HEK293 (cell line): Measurements from ENCODE around the gene MAK.

Source experiments
- CTCF ChIA-PET: fragments of 350-600 bp; formaldehyde crosslinking; extraction: SDS; loops from one replicate; lab custom pipeline; 2021; ENCODE audit warnings: antibody characterized with exemption; lab: Yijun Ruan, JAX
- POLR2A ChIA-PET: fragments of 300-600 bp; formaldehyde crosslinking; extraction: SDS; loops from one replicate; lab custom pipeline; 2020; ENCODE audit warnings: antibody characterized with exemption, inconsistent platforms; lab: Yijun Ruan, JAX
- H3K27ac ChIP-seq: fragments of 200-500 bp; sonication (Bioruptor generic); 2 replicates; pipeline ENCODE4 v1.5.1; 2014; ENCODE audit warnings: low read depth, low read length, control low read depth, inconsistent platforms; ENCODE audit errors: extremely low read depth
- H3K36me3 ChIP-seq, 2 experiments: fragments of 200-500 bp in 1 of 2; sonication (Bioruptor generic) in 1 of 2; 1 replicate in 1 of 2; 2 replicates in 1 of 2; pipeline ENCODE4 v1.5.1; 2014 to 2017; ENCODE audit warnings: inconsistent platforms in 2 of 2, low read length in 2 of 2; ENCODE audit not compliant: control insufficient read depth in 2 of 2, insufficient read depth in 1 of 2
- H3K4me1 ChIP-seq: fragments of 200-500 bp; sonication (Bioruptor generic); 2 replicates; pipeline ENCODE4 v1.5.1; 2014; ENCODE audit warnings: mild to moderate bottlenecking, low read length, inconsistent platforms; ENCODE audit not compliant: control insufficient read depth, insufficient read depth
- H3K4me3 ChIP-seq: 2 replicates; pipeline ENCODE4 v1.5.1; 2011; ENCODE audit warnings: low read depth, mild to moderate bottlenecking, control low read depth, low read length, moderate library complexity
- H3K9me3 ChIP-seq: fragments of 200-500 bp; sonication (Bioruptor generic); 2 replicates; pipeline ENCODE4 v1.5.1; 2014; ENCODE audit warnings: low read depth, low read length, inconsistent platforms; ENCODE audit not compliant: control insufficient read depth, insufficient read depth
- BCL11A ChIP-seq: fragments of 450-650 bp; formaldehyde crosslinking; IDR thresholded peaks from 2 replicates; pipeline ENCODE4 v1.5.1; 2016; ENCODE audit warnings: low read depth, missing biosample characterization, missing genetic modification characterization
- EGR2 ChIP-seq: fragments of 450-650 bp; formaldehyde crosslinking; IDR thresholded peaks from 2 replicates; pipeline ENCODE4 v1.5.1; 2016; ENCODE audit warnings: low read depth, missing biosample characterization, missing genetic modification characterization
- HOXD13 ChIP-seq: sonication (generic); formaldehyde crosslinking; IDR thresholded peaks from 2 replicates; pipeline ENCODE4 v1.8.0; 2022; ENCODE audit warnings: missing genetic modification reagents, borderline replicate concordance
- IKZF3 ChIP-seq: fragments of 450-650 bp; IDR thresholded peaks from 2 replicates; pipeline ENCODE4 v1.5.0; 2018; ENCODE audit warnings: missing biosample characterization, mild to moderate bottlenecking, missing genetic modification characterization, moderate library complexity
- MZF1 ChIP-seq: fragments of 450-650 bp; formaldehyde crosslinking; IDR thresholded peaks from 2 replicates; pipeline ENCODE4 v1.5.1; 2017; ENCODE audit warnings: missing biosample characterization, missing genetic modification characterization, borderline replicate concordance
- SETDB1 ChIP-seq: IDR thresholded peaks from one replicate; pipeline ENCODE4 v1.6.1; 2017; ENCODE audit warnings: mild to moderate bottlenecking, low read length, moderate library complexity, mixed read lengths; ENCODE audit not compliant: insufficient read length
- SP2 ChIP-seq: fragments of 450-650 bp; formaldehyde crosslinking; IDR thresholded peaks from 2 replicates; pipeline ENCODE4 v1.5.1; 2016; ENCODE audit warnings: missing biosample characterization, missing genetic modification characterization
- ZBTB20 ChIP-seq: fragments of 450-650 bp; formaldehyde crosslinking; IDR thresholded peaks from 2 replicates; pipeline ENCODE4 v1.5.1; 2016; ENCODE audit warnings: missing biosample characterization, missing genetic modification characterization
- ZBTB8A ChIP-seq: fragments of 450-650 bp; formaldehyde crosslinking; IDR thresholded peaks from 2 replicates; pipeline ENCODE4 v1.5.1; 2016; ENCODE audit warnings: missing biosample characterization, missing genetic modification characterization
- ZIC2 ChIP-seq: fragments of 450-650 bp; formaldehyde crosslinking; IDR thresholded peaks from 2 replicates; pipeline ENCODE4 v1.5.1; 2016; ENCODE audit warnings: missing biosample characterization, missing genetic modification characterization
- ZNF133 ChIP-seq: fragments of 450-650 bp; formaldehyde crosslinking; IDR thresholded peaks from 2 replicates; pipeline ENCODE4 v1.5.1; 2016; ENCODE audit warnings: missing biosample characterization, missing genetic modification characterization
- ZNF157 ChIP-seq: fragments of 450-650 bp; formaldehyde crosslinking; IDR thresholded peaks from 2 replicates; pipeline ENCODE4 v1.5.1; 2016; ENCODE audit warnings: missing biosample characterization, missing genetic modification characterization
- ZNF16 ChIP-seq: fragments of 450-650 bp; formaldehyde crosslinking; IDR thresholded peaks from 2 replicates; pipeline ENCODE4 v1.5.1; 2016; ENCODE audit warnings: low read depth, missing biosample characterization, missing genetic modification characterization
- ZNF335 ChIP-seq: fragments of 450-650 bp; formaldehyde crosslinking; conservative IDR thresholded peaks from 2 replicates; pipeline ENCODE4 v1.5.1; 2016; ENCODE audit warnings: missing biosample characterization, missing genetic modification characterization
- ZNF521 ChIP-seq: fragments of 450-650 bp; formaldehyde crosslinking; IDR thresholded peaks from 2 replicates; pipeline ENCODE4 v1.5.1; 2017; ENCODE audit warnings: missing biosample characterization, mild to moderate bottlenecking, missing genetic modification characterization
- ZNF544 ChIP-seq: fragments of 450-650 bp; formaldehyde crosslinking; IDR thresholded peaks from 2 replicates; pipeline ENCODE4 v1.5.0; 2017; ENCODE audit warnings: missing biosample characterization, missing genetic modification characterization
- ZNF558 ChIP-seq: fragments of 450-650 bp; formaldehyde crosslinking; IDR thresholded peaks from 2 replicates; pipeline ENCODE4 v1.5.1; 2016; ENCODE audit warnings: missing biosample characterization, missing genetic modification characterization
- ZNF843 ChIP-seq: fragments of 450-650 bp; formaldehyde crosslinking; IDR thresholded peaks from 2 replicates; pipeline ENCODE4 v1.5.1; 2016; ENCODE audit warnings: missing biosample characterization, missing genetic modification characterization
- TF ChIP-seq, protein P1 (sequence below): fragments of 450-650 bp; formaldehyde crosslinking; IDR thresholded peaks from 2 replicates; pipeline ENCODE4 v1.5.1; 2017; ENCODE audit warnings: missing biosample characterization, missing genetic modification characterization
- TF ChIP-seq, protein P2 (sequence below): fragments of 450-650 bp; formaldehyde crosslinking; conservative IDR thresholded peaks from 2 replicates; pipeline ENCODE4 v1.5.1; 2016; ENCODE audit warnings: low read depth, missing biosample characterization, missing genetic modification characterization
- TF ChIP-seq, protein P3 (sequence below): fragments of 450-650 bp; formaldehyde crosslinking; IDR thresholded peaks from 2 replicates; pipeline ENCODE4 v1.5.1; 2017; ENCODE audit warnings: missing biosample characterization, missing genetic modification characterization
- TF ChIP-seq, protein P4 (sequence below): fragments of 450-650 bp; formaldehyde crosslinking; IDR thresholded peaks from 2 replicates; pipeline ENCODE4 v1.5.1; 2016; ENCODE audit warnings: missing biosample characterization, missing genetic modification characterization
- TF ChIP-seq, protein P5 (sequence below): fragments of 450-650 bp; formaldehyde crosslinking; IDR thresholded peaks from 2 replicates; pipeline ENCODE4 v1.5.1; 2016; ENCODE audit warnings: missing biosample characterization, missing genetic modification characterization
- TF ChIP-seq, protein P6 (sequence below): fragments of 450-650 bp; formaldehyde crosslinking; IDR thresholded peaks from 2 replicates; pipeline ENCODE4 v1.5.1; 2016; ENCODE audit warnings: missing biosample characterization, missing genetic modification characterization

Gene MAK

DNA sequence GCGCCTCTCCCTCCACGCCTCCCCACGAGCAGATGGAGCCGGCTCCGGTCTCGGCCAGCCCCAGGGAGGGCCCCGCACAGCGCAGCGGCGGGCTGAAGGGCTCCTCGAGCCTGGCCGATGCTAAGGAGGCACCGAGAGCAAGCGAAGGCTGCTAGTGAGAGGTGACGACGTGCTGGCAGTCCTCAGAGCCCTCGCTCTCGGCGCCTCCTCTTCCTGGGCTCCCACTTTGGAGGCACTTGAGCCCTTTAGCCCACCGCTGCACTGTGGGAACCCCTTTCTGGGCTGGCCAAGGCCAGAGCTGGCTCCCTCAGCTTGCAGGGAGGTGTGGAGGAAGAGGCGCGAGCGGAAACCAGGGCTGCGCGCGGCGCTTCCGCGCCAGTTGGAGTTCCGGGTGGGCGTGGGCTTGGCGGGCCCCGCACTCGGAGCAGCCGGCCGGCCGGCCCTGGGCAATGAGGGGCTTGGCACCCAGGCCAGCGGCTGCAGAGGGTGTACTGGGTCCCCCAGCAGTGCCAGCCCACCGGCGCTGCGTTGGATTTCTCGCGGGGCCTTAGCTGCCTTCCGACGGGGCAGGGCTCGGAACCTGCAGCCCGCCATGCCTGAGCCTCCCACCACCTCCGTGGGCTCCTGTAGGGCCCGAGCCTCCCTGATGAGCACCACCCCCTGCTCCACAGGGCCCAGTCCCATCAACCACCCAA, 117.9 kb downstream of the MAK start:
- Histone ChIP-seq H3K4me1 (no peaks in the 10 kb centered on the region), H3K36me3 (peaks cover 0 to 9% of the 10 kb centered on the region in 2 experiments; a peak in 1 of 3 replicates), H3K9me3 (no peaks in the 10 kb centered on the region), H3K27ac (peak overlapping the region; percentile 54; the same call in 1 of the 2 replicates), H3K4me3 (peak overlapping the region; percentile 25)
- ChIA-PET POLR2A (interaction anchor here (1.0 to 7.8 kb wide), 4 partner anchors 10 to 45 kb away, joined by 3 to 82 read pairs (median 28); partner anchors contain the start of genes C6orf52, PAK1IP1 and TMEM14B), CTCF (interaction anchor here (0.8 to 1.8 kb wide), 4 partner anchors 22 to 242 kb away, joined by 3 to 7 read pairs (median 4); partner anchors contain the start of gene TMEM14B)
- TF ChIP-seq ZNF544 (tag by site-specific recombination) (no peak), ZNF335 (tag by site-specific recombination) (peak; percentile 53; the same call in 1 of the 2 replicates), SP2 (tag by site-specific recombination) (peak; percentile 30; the same call in 1 of the 2 replicates), ZNF558 (tag by site-specific recombination) (no peak), ZNF521 (no peak), ZNF157 (tag by site-specific recombination) (no peak), ZNF133 (no peak), ZNF843 (tag by site-specific recombination) (no peak), HOXD13 (CRISPR knock-in tag) (no peak), ZIC2 (no peak), ZNF16 (no peak), ZBTB20 (tag by site-specific recombination) (peak; percentile 68), MZF1 (tag by site-specific recombination) (no peak), SETDB1 (no peak), IKZF3 (tag by site-specific recombination) (no peak), BCL11A (tag by site-specific recombination) (no peak), EGR2 (tag by site-specific recombination) (0 out of 2 replicates have a peak, but pooled peaks have one; percentile 14), ZBTB8A (tag by site-specific recombination) (peak; percentile 95)
- TF ChIP-seq, protein P1, sequence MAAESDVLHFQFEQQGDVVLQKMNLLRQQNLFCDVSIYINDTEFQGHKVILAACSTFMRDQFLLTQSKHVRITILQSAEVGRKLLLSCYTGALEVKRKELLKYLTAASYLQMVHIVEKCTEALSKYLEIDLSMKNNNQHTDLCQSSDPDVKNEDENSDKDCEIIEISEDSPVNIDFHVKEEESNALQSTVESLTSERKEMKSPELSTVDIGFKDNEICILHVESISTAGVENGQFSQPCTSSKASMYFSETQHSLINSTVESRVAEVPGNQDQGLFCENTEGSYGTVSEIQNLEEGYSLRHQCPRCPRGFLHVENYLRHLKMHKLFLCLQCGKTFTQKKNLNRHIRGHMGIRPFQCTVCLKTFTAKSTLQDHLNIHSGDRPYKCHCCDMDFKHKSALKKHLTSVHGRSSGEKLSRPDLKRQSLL (tag by site-specific recombination): peak; percentile 33; the same call in 1 of the 2 replicates
- TF ChIP-seq, protein P2, sequence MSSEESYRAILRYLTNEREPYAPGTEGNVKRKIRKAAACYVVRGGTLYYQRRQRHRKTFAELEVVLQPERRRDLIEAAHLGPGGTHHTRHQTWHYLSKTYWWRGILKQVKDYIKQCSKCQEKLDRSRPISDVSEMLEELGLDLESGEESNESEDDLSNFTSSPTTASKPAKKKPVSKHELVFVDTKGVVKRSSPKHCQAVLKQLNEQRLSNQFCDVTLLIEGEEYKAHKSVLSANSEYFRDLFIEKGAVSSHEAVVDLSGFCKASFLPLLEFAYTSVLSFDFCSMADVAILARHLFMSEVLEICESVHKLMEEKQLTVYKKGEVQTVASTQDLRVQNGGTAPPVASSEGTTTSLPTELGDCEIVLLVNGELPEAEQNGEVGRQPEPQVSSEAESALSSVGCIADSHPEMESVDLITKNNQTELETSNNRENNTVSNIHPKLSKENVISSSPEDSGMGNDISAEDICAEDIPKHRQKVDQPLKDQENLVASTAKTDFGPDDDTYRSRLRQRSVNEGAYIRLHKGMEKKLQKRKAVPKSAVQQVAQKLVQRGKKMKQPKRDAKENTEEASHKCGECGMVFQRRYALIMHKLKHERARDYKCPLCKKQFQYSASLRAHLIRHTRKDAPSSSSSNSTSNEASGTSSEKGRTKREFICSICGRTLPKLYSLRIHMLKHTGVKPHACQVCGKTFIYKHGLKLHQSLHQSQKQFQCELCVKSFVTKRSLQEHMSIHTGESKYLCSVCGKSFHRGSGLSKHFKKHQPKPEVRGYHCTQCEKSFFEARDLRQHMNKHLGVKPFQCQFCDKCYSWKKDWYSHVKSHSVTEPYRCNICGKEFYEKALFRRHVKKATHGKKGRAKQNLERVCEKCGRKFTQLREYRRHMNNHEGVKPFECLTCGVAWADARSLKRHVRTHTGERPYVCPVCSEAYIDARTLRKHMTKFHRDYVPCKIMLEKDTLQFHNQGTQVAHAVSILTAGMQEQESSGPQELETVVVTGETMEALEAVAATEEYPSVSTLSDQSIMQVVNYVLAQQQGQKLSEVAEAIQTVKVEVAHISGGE (tag by site-specific recombination): 0 out of 2 replicates have a peak, but pooled peaks have one; percentile 29
- TF ChIP-seq, protein P3, sequence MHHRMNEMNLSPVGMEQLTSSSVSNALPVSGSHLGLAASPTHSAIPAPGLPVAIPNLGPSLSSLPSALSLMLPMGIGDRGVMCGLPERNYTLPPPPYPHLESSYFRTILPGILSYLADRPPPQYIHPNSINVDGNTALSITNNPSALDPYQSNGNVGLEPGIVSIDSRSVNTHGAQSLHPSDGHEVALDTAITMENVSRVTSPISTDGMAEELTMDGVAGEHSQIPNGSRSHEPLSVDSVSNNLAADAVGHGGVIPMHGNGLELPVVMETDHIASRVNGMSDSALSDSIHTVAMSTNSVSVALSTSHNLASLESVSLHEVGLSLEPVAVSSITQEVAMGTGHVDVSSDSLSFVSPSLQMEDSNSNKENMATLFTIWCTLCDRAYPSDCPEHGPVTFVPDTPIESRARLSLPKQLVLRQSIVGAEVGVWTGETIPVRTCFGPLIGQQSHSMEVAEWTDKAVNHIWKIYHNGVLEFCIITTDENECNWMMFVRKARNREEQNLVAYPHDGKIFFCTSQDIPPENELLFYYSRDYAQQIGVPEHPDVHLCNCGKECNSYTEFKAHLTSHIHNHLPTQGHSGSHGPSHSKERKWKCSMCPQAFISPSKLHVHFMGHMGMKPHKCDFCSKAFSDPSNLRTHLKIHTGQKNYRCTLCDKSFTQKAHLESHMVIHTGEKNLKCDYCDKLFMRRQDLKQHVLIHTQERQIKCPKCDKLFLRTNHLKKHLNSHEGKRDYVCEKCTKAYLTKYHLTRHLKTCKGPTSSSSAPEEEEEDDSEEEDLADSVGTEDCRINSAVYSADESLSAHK (tag by site-specific recombination): no peak
- TF ChIP-seq, protein P4, sequence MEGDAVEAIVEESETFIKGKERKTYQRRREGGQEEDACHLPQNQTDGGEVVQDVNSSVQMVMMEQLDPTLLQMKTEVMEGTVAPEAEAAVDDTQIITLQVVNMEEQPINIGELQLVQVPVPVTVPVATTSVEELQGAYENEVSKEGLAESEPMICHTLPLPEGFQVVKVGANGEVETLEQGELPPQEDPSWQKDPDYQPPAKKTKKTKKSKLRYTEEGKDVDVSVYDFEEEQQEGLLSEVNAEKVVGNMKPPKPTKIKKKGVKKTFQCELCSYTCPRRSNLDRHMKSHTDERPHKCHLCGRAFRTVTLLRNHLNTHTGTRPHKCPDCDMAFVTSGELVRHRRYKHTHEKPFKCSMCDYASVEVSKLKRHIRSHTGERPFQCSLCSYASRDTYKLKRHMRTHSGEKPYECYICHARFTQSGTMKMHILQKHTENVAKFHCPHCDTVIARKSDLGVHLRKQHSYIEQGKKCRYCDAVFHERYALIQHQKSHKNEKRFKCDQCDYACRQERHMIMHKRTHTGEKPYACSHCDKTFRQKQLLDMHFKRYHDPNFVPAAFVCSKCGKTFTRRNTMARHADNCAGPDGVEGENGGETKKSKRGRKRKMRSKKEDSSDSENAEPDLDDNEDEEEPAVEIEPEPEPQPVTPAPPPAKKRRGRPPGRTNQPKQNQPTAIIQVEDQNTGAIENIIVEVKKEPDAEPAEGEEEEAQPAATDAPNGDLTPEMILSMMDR (tag by site-specific recombination): no peak
- TF ChIP-seq, protein P5, sequence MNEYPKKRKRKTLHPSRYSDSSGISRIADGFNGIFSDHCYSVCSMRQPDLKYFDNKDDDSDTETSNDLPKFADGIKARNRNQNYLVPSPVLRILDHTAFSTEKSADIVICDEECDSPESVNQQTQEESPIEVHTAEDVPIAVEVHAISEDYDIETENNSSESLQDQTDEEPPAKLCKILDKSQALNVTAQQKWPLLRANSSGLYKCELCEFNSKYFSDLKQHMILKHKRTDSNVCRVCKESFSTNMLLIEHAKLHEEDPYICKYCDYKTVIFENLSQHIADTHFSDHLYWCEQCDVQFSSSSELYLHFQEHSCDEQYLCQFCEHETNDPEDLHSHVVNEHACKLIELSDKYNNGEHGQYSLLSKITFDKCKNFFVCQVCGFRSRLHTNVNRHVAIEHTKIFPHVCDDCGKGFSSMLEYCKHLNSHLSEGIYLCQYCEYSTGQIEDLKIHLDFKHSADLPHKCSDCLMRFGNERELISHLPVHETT: no peak
- TF ChIP-seq, protein P6, sequence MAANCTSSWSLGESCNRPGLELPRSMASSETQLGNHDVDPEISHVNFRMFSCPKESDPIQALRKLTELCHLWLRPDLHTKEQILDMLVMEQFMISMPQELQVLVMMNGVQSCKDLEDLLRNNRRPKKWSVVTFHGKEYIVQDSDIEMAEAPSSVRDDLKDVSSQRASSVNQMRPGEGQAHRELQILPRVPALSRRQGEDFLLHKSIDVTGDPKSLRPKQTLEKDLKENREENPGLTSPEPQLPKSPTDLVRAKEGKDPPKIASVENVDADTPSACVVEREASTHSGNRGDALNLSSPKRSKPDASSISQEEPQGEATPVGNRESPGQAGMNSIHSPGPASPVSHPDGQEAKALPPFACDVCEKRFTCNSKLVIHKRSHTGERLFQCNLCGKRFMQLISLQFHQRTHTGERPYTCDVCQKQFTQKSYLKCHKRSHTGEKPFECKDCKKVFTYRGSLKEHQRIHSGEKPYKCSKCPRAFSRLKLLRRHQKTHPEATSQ (tag by site-specific recombination): no peak
